Measurements from ENCODE around the gene DCAF6. TPM values are rescaled to one million over a fixed set of nuclear protein-coding genes. Genes with fewer than 3 reads are reported as not detected.
A peak's percentile ranks its signal among the peaks of the same experiment; 100 is the strongest.

Gene DCAF6
- total RNA-seq, 1 donor from 2014 or later: 28.6 TPM

DNA sequence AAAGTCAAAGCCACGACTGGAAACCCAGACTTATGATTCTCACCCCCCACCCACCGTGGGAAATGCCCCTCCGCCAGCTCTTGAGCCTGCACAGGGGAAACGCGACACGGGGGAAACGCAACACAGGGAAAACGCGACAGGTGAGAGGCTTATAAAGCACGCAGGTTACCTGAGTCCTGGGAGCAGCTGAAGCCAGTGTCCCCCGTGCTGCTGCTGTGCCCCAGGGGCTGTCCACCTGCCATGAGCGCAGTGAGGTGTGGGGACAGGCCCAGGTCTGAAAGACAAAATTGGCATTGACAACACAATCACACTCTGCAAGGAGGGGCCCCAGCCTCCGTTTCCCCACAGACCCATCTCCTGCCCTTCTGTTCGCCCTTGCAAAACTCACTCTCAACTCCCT, 153.9 kb downstream of the DCAF6 start:
- no peaks in the 10 kb centered on the region for H3K27me3 ChIP-seq
- H3K9me3 Mint-ChIP-seq: no peaks in the 10 kb centered on the region
- peaks cover 3% of the 10 kb centered on the region for H3K27me3 Mint-ChIP-seq (ENCODE audit: insufficient read depth, low read depth)
- TF ChIP-seq EZH2 (IDR thresholded peaks at IDR 0.05) (no peak), CTCF (IDR thresholded peaks at IDR 0.05) (no peak), EZH2phosphoT487 (IDR thresholded peaks at IDR 0.05) (no peak)
- no peak overlapping the region for H3K27ac ChIP-seq
- H2AFZ ChIP-seq (replicated peaks): no peak overlapping the region
- H3F3A ChIP-seq (ENCODE audit: low read depth): peaks cover 1% of the 10 kb centered on the region
- H3K9ac ChIP-seq: no peak overlapping the region
- H3K36me3 ChIP-seq: no peaks in the 10 kb centered on the region
- no peaks in the 10 kb centered on the region for H3K9me3 ChIP-seq (ENCODE audit: low read depth)
- peaks cover 15% of the 10 kb centered on the region for H3K4me1 ChIP-seq
- peaks cover 27% of the 10 kb centered on the region for H4K20me1 ChIP-seq (ENCODE audit: low read depth)
- H3K27ac Mint-ChIP-seq: peak overlapping the region; percentile 1
- H3K4me1 Mint-ChIP-seq: peaks cover 17% of the 10 kb centered on the region
- no peak overlapping the region for H3K4me2 ChIP-seq
- no peaks in the 10 kb centered on the region for H3K79me2 ChIP-seq (ENCODE audit: low read depth)
- H3K4me3 ChIP-seq: no peak overlapping the region
- no peak for DNase-seq (ENCODE audit: low spot score)
- H3K36me3 Mint-ChIP-seq: peaks cover 42% of the 10 kb centered on the region
- no peak overlapping the region for H3K4me3 Mint-ChIP-seq

GRCh38 chr1:168091063-168091462, 154.6 kb downstream of the DCAF6 start:
- H3K4me2 ChIP-seq: no peak overlapping the region
- no peaks in the 10 kb centered on the region for H3F3A ChIP-seq (ENCODE audit: low read depth)
- no peak overlapping the region for H3K27ac ChIP-seq
- no peak overlapping the region for H3K9ac ChIP-seq
- no peak overlapping the region for H2AFZ ChIP-seq (replicated peaks)
- H3K79me2 ChIP-seq (ENCODE audit: low read depth): no peaks in the 10 kb centered on the region
- H3K4me1 Mint-ChIP-seq: peaks cover 17% of the 10 kb centered on the region
- peaks cover 27% of the 10 kb centered on the region for H4K20me1 ChIP-seq (ENCODE audit: low read depth)
- H3K27me3 ChIP-seq: no peaks in the 10 kb centered on the region
- peaks cover 5% of the 10 kb centered on the region for H3K27me3 Mint-ChIP-seq (ENCODE audit: insufficient read depth, low read depth)
- H3K4me3 ChIP-seq: no peak overlapping the region
- H3K27ac Mint-ChIP-seq: peak overlapping the region; percentile 1
- no peaks in the 10 kb centered on the region for H3K9me3 ChIP-seq (ENCODE audit: low read depth)
- no peak for DNase-seq (ENCODE audit: low spot score)
- H3K4me1 ChIP-seq: peaks cover 15% of the 10 kb centered on the region
- H3K36me3 Mint-ChIP-seq: peaks cover 43% of the 10 kb centered on the region
- H3K4me3 Mint-ChIP-seq: no peak overlapping the region
- H3K36me3 ChIP-seq: no peaks in the 10 kb centered on the region
- TF ChIP-seq EZH2 (IDR thresholded peaks at IDR 0.05) (no peak), CTCF (IDR thresholded peaks at IDR 0.05) (no peak)
- no peaks in the 10 kb centered on the region for H3K9me3 Mint-ChIP-seq

DNA sequence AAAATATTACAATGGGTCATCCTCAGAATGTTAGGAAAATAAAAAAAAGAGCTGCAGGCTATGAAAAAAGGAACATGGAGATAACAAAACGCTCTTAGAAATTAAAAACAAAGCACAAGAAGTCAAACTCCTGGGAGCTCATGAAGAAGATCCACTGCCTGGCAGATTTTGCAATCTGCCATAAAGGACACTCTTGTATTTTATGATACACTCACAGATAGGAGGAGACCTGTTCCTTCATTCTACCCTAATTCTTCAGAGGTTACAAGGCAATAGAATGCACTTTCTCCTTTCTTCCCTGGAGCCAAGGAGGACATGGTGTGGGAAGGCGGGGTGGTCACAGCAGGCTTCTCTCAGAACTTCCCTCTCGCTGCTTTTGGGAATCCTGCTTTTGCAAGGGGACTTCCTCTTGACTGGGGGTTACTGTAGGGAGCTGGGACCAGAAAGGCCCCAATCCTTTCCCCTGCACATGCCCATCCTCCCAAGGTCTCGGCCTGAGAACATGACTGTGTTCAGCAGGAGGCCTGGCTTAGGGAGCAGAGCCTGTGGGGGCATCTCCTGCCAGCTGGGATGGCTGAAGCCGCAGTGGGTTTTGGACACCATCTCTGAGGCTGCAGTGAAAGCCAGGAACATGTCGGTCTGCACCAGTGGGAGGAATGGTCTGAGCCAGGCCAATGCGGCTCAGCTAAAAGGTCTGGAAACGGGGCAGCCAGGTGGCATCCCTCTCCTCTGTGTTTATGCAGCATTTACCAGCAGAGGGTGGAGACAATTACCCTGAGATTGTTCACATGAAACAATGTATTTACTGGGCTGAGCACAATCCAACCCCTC, 155.5 kb downstream of the DCAF6 start:
- H3K27me3 ChIP-seq: no peaks in the 10 kb centered on the region
- no peak for TF ChIP-seq EZH2phosphoT487 (IDR thresholded peaks at IDR 0.05)
- no peak overlapping the region for H3K4me2 ChIP-seq
- peak overlapping the region; percentile 67 for H3K27ac Mint-ChIP-seq
- peaks cover 23% of the 10 kb centered on the region for H4K20me1 ChIP-seq (ENCODE audit: low read depth)
- no peak overlapping the region for H3K4me3 Mint-ChIP-seq
- no peaks in the 10 kb centered on the region for H3K36me3 ChIP-seq
- no peak for DNase-seq (ENCODE audit: low spot score)
- no peak overlapping the region for H3K27ac ChIP-seq
- no peaks in the 10 kb centered on the region for H3F3A ChIP-seq (ENCODE audit: low read depth)
- H3K4me1 ChIP-seq: peaks cover 15% of the 10 kb centered on the region
- no peaks in the 10 kb centered on the region for H3K9me3 ChIP-seq (ENCODE audit: low read depth)
- H3K27me3 Mint-ChIP-seq (ENCODE audit: insufficient read depth, low read depth): peaks cover 6% of the 10 kb centered on the region
- H3K9me3 Mint-ChIP-seq: no peaks in the 10 kb centered on the region
- peaks cover 47% of the 10 kb centered on the region for H3K36me3 Mint-ChIP-seq
- no peak overlapping the region for H3K9ac ChIP-seq
- H3K4me1 Mint-ChIP-seq: peaks cover 13% of the 10 kb centered on the region
- no peak overlapping the region for H3K4me3 ChIP-seq
- no peaks in the 10 kb centered on the region for H3K79me2 ChIP-seq (ENCODE audit: low read depth)
- H2AFZ ChIP-seq (replicated peaks): no peak overlapping the region
